HepG2 (cell line): ENCODE measurements around the gene HSP90AB1. TPM values are rescaled to one million over a fixed set of nuclear protein-coding genes. Genes with fewer than 3 reads are reported as not detected.
A peak's percentile ranks its signal among the peaks of the same experiment; 100 is the strongest.

ENCODE experiments used
- FIP1L1 ChIP-seq: fragments of 200-400 bp; formaldehyde crosslinking; IDR thresholded peaks from 2 replicates; pipeline ENCODE4 v1.6.1; 2018; ENCODE audit warnings: low read depth, mild to moderate bottlenecking, low read length, moderate library complexity, borderline replicate concordance; ENCODE audit not compliant: insufficient read depth
- HMG20B ChIP-seq: conservative IDR thresholded peaks from 2 replicates; pipeline ENCODE4 v1.6.1; 2016; ENCODE audit warnings: missing genetic modification reagents, missing compliant biosample characterization
- HNF4G ChIP-seq, 2 experiments: sonication (generic) in 1 of 2; formaldehyde crosslinking in 1 of 2; IDR thresholded peaks; 2 replicates each; pipeline versions ENCODE4 v1.4.0 to v1.6.1; 2011 to 2020; ENCODE audit warnings: borderline replicate concordance in 2 of 2, low read depth in 2 of 2, mild to moderate bottlenecking in 2 of 2, low read length in 1 of 2, missing genetic modification reagents in 1 of 2, moderate library complexity in 1 of 2
- LCORL ChIP-seq, 2 experiments: fragments of 450-650 bp in 1 of 2; sonication (generic) in 1 of 2; formaldehyde crosslinking in 1 of 2; IDR thresholded peaks; 2 replicates each; pipeline versions ENCODE4 v1.5.0 to v1.6.1; 2017 to 2020; ENCODE audit warnings: antibody characterized with exemption in 1 of 2, missing genetic modification reagents in 1 of 2
- MTA3 ChIP-seq: sonication (generic); formaldehyde crosslinking; IDR thresholded peaks from 2 replicates; pipeline ENCODE4 v1.4.0; 2020; ENCODE audit warnings: missing genetic modification reagents
- NCOR1 ChIP-seq: fragments of 200-600 bp; sonication (generic); IDR thresholded peaks from 2 replicates; pipeline ENCODE4 v1.7.0; 2017; ENCODE audit warnings: antibody characterized with exemption, low read length, borderline replicate concordance
- REL ChIP-seq: sonication (generic); formaldehyde crosslinking; conservative IDR thresholded peaks from 2 replicates; pipeline ENCODE4 v1.8.0; 2022; ENCODE audit warnings: mild to moderate bottlenecking, missing genetic modification reagents, moderate library complexity
- THAP11 ChIP-seq: IDR thresholded peaks from 2 replicates; pipeline ENCODE4 v1.6.1; 2016; ENCODE audit warnings: missing biosample characterization, missing genetic modification reagents
- TMF1 ChIP-seq: sonication (generic); formaldehyde crosslinking; IDR thresholded peaks from 2 replicates; pipeline ENCODE4 v1.8.1; 2022; ENCODE audit warnings: low read depth, missing genetic modification reagents
- TP53 ChIP-seq: sonication (generic); formaldehyde crosslinking; conservative IDR thresholded peaks from 2 replicates; pipeline ENCODE4 v1.4.0; 2020; ENCODE audit warnings: missing genetic modification reagents
- YY1 ChIP-seq: IDR thresholded peaks from 2 replicates; pipeline ENCODE4 v1.6.1; 2011; ENCODE audit warnings: low read length, low read depth, moderate library complexity, mild to moderate bottlenecking; ENCODE audit not compliant: insufficient read depth, insufficient replicate concordance
- ZNF468 ChIP-seq: sonication (generic); formaldehyde crosslinking; IDR thresholded peaks from 2 replicates; pipeline ENCODE4 v1.8.0; 2022; ENCODE audit warnings: mild to moderate bottlenecking, moderate library complexity, missing genetic modification reagents
- ZNF543 ChIP-seq: sonication (generic); formaldehyde crosslinking; IDR thresholded peaks from 2 replicates; pipeline ENCODE4 v1.4.0; 2020; ENCODE audit warnings: mild to moderate bottlenecking, missing genetic modification reagents
- ZNF619 ChIP-seq: sonication (generic); formaldehyde crosslinking; IDR thresholded peaks from 2 replicates; pipeline ENCODE4 v1.4.0; 2020; ENCODE audit warnings: mild to moderate bottlenecking, missing genetic modification reagents
- polyA plus RNA-seq, 8 experiments: library from polyadenylated mRNA; depleted of rRNA in 3 of 8; stranded (reverse) in 7 of 8; unstranded in 1 of 8; fragments of >200 nt; fragmentation: Illumina TruSeq in 4 of 8; extraction: Trizol in 4 of 8; gene quantifications; 2 replicates each; pipeline versions ENCODE4 v1.2.1 to v1.2.3, GENCODE V29; 2011 to 2016; ENCODE audit warnings: low read depth in 4 of 8, missing spikeins in 1 of 8, mixed read lengths in 1 of 8; ENCODE audit not compliant: insufficient read depth in 1 of 8
- total RNA-seq, 5 experiments: library from RNA; depleted of rRNA; stranded (reverse); fragments of >200 nt; fragmentation: Illumina TruSeq; extraction: Trizol; gene quantifications; 2 replicates each; pipeline ENCODE4 v1.2.3, GENCODE V29; 2016; ENCODE audit warnings: low read depth in 1 of 5
- TF ChIP-seq, protein P1 (sequence below): IDR thresholded peaks from 2 replicates; pipeline ENCODE4 v1.6.1; 2016; ENCODE audit warnings: low read depth, control low read depth
- TF ChIP-seq, protein P2 (sequence below): sonication (generic); formaldehyde crosslinking; conservative IDR thresholded peaks from 2 replicates; pipeline ENCODE4 v1.5.0; 2020; ENCODE audit warnings: missing genetic modification reagents
- TF ChIP-seq, protein P3 (sequence below): sonication (generic); formaldehyde crosslinking; IDR thresholded peaks from one replicate; pipeline ENCODE4 v1.5.1; 2020; ENCODE audit warnings: mild to moderate bottlenecking, missing genetic modification reagents; ENCODE audit errors: not compliant biosample characterization

The HSP90AB1 gene
- total and polyA plus RNA-seq, 2 of the 13 experiments (the other 11 are each of a cell fraction or from before 2014, with no cell fraction given), result 1,325 to 1,472 TPM

DNA sequence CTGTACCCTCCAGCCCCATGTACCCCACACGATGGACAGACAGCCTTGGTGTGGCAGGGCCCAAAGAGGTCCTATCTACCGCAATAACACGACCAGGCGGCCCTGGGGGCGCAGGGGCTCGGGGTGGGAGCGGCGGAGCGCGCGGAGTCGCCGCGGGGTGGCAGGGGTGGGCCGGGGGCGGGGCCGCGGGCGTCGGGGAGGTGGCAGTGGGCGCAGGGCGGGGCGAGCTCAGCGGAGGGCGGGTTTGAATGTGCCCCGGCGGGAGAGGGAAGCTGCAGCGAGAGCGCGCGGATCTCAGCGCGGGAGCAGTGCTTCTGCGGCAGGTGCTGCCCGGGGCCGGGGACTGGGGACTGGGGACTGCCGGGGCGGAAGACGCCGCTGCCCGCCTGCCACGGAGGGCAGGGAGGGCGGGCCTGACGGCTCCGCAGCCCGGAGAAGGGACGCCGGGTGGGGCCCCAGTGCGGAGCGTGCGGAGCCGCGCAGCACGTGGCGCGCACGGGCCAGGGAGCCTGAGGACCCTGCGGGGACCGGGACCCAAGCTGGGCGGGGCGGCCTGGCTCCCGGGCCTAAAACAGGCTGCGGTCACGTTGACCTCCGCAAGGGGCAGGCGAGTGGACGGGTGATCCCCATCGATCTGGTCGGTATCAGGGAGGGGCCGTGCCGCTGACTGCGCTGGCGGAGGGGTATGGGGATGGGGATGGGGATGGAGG lies 23.4 kb upstream of the HSP90AB1 start, which contains the start of gene SLC29A1 (continued):
- TF ChIP-seq, protein P1, sequence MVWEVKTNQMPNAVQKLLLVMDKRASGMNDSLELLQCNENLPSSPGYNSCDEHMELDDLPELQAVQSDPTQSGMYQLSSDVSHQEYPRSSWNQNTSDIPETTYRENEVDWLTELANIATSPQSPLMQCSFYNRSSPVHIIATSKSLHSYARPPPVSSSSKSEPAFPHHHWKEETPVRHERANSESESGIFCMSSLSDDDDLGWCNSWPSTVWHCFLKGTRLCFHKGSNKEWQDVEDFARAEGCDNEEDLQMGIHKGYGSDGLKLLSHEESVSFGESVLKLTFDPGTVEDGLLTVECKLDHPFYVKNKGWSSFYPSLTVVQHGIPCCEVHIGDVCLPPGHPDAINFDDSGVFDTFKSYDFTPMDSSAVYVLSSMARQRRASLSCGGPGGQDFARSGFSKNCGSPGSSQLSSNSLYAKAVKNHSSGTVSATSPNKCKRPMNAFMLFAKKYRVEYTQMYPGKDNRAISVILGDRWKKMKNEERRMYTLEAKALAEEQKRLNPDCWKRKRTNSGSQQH (CRISPR knock-in tag), result 0 out of 2 replicates have a peak, but pooled peaks have one; percentile 38
- no peak; the same call in 1 of the 2 replicates for TF ChIP-seq HNF4G (IDR thresholded peaks at IDR 0.05; ENCODE audit: borderline replicate concordance, low read depth, low read length)
- no peak for TF ChIP-seq HNF4G (CRISPR knock-in tag; IDR thresholded peaks at IDR 0.05; ENCODE audit: borderline replicate concordance, low read depth)
- no peak for TF ChIP-seq REL (CRISPR knock-in tag)
- TF ChIP-seq THAP11 (CRISPR knock-in tag), result peak; percentile 61; the same call in 1 of the 2 replicates
- TF ChIP-seq NCOR1, result no peak
- TF ChIP-seq, protein P2, sequence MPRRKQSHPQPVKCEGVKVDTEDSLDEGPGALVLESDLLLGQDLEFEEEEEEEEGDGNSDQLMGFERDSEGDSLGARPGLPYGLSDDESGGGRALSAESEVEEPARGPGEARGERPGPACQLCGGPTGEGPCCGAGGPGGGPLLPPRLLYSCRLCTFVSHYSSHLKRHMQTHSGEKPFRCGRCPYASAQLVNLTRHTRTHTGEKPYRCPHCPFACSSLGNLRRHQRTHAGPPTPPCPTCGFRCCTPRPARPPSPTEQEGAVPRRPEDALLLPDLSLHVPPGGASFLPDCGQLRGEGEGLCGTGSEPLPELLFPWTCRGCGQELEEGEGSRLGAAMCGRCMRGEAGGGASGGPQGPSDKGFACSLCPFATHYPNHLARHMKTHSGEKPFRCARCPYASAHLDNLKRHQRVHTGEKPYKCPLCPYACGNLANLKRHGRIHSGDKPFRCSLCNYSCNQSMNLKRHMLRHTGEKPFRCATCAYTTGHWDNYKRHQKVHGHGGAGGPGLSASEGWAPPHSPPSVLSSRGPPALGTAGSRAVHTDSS, result 0 out of 2 replicates have a peak, but pooled peaks have one; percentile 32
- no peak for TF ChIP-seq MTA3
- TF ChIP-seq FIP1L1, result no peak
- TF ChIP-seq ZNF468, result no peak
- no peak for TF ChIP-seq YY1
- TF ChIP-seq TP53 (CRISPR knock-in tag), result no peak
- TF ChIP-seq ZNF619, result no peak
- TF ChIP-seq HMG20B, result no peak
- TF ChIP-seq LCORL (IDR thresholded peaks at IDR 0.05), result no peak
- TF ChIP-seq LCORL (CRISPR knock-in tag; IDR thresholded peaks at IDR 0.05), result peak; percentile 90
- TF ChIP-seq TMF1 (CRISPR knock-in tag), result peak; percentile 50; the same call in 1 of the 2 replicates
- TF ChIP-seq, protein P3, sequence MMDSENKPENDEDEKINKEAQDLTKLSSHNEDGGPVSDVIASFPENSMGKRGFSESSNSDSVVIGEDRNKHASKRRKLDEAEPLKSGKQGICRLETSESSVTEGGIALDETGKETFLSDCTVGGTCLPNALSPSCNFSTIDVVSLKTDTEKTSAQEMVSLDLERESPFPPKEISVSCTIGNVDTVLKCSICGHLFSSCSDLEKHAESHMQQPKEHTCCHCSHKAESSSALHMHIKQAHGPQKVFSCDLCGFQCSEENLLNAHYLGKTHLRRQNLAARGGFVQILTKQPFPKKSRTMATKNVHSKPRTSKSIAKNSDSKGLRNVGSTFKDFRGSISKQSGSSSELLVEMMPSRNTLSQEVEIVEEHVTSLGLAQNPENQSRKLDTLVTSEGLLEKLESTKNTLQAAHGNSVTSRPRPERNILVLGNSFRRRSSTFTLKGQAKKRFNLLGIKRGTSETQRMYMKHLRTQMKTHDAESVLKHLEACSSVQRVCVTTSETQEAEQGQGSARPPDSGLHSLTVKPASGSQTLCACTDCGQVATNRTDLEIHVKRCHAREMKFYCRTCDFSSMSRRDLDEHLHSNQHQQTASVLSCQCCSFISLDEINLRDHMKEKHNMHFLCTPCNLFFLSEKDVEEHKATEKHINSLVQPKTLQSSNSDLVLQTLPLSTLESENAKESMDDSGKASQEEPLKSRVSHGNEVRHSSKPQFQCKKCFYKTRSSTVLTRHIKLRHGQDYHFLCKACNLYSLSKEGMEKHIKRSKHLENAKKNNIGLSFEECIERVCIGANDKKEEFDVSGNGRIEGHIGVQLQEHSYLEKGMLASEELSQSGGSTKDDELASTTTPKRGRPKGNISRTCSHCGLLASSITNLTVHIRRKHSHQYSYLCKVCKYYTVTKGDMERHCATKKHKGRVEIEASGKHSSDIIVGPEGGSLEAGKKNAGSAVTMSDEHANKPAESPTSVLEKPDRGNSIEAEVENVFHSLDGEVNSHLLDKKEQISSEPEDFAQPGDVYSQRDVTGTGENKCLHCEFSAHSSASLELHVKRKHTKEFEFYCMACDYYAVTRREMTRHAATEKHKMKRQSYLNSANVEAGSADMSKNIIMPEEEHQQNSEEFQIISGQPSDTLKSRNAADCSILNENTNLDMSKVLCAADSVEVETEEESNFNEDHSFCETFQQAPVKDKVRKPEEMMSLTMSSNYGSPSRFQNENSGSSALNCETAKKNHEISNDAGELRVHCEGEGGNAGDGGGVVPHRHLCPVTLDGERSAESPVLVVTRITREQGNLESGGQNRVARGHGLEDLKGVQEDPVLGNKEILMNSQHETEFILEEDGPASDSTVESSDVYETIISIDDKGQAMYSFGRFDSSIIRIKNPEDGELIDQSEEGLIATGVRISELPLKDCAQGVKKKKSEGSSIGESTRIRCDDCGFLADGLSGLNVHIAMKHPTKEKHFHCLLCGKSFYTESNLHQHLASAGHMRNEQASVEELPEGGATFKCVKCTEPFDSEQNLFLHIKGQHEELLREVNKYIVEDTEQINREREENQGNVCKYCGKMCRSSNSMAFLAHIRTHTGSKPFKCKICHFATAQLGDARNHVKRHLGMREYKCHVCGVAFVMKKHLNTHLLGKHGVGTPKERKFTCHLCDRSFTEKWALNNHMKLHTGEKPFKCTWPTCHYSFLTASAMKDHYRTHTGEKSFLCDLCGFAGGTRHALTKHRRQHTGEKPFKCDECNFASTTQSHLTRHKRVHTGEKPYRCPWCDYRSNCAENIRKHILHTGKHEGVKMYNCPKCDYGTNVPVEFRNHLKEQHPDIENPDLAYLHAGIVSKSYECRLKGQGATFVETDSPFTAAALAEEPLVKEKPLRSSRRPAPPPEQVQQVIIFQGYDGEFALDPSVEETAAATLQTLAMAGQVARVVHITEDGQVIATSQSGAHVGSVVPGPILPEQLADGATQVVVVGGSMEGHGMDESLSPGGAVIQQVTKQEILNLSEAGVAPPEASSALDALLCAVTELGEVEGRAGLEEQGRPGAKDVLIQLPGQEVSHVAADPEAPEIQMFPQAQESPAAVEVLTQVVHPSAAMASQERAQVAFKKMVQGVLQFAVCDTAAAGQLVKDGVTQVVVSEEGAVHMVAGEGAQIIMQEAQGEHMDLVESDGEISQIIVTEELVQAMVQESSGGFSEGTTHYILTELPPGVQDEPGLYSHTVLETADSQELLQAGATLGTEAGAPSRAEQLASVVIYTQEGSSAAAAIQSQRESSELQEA (CRISPR knock-in tag), result no peak
- no peak for TF ChIP-seq ZNF543 (CRISPR knock-in tag)
